Osteoblast (primary cell): ENCODE data around the gene PRR5L. TPM values are rescaled to one million over a fixed set of nuclear protein-coding genes. Genes with fewer than 3 reads are reported as not detected.

Experiments
- DNase-seq: peaks from one replicate; pipeline ENCODE4 v3.0.0; 2011; ENCODE audit warnings: low spot score, mixed read lengths; ENCODE audit not compliant: insufficient read length; ENCODE audit errors: missing footprints
- H2AFZ ChIP-seq: 2 replicates; pipeline ENCODE4 v1.6.0; 2011; ENCODE audit warnings: mild to moderate bottlenecking, low read length
- H3K27ac ChIP-seq: 2 replicates; pipeline ENCODE4 v1.5.1; 2011; ENCODE audit warnings: mild to moderate bottlenecking, low read depth, low read length, moderate library complexity
- H3K27me3 ChIP-seq: 2 replicates; pipeline ENCODE4 v1.6.0; 2012; ENCODE audit warnings: mild to moderate bottlenecking, control low read depth, inconsistent platforms, low read length, moderate library complexity; ENCODE audit not compliant: insufficient read depth
- H3K36me3 ChIP-seq: 2 replicates; pipeline ENCODE4 v1.5.1; 2011; ENCODE audit warnings: mild to moderate bottlenecking, low read length, control low read depth, moderate library complexity; ENCODE audit not compliant: insufficient read depth
- H3K4me1 ChIP-seq: 2 replicates; pipeline ENCODE4 v1.5.1; 2011; ENCODE audit warnings: mild to moderate bottlenecking, low read length, control low read depth, moderate library complexity; ENCODE audit not compliant: insufficient read depth
- H3K4me2 ChIP-seq: 2 replicates; pipeline ENCODE4 v1.6.0; 2011; ENCODE audit warnings: mild to moderate bottlenecking, low read length; ENCODE audit not compliant: insufficient read depth
- H3K4me3 ChIP-seq: fragments of 200-600 bp; sonication (generic); 3 replicates; pipeline ENCODE4 v1.5.1; 2012; ENCODE audit warnings: mild to moderate bottlenecking, low read length, inconsistent platforms; ENCODE audit not compliant: insufficient read depth
- H3K79me2 ChIP-seq: 2 replicates; pipeline ENCODE4 v1.6.0; 2012; ENCODE audit warnings: mild to moderate bottlenecking, low read length, control low read depth, inconsistent platforms; ENCODE audit not compliant: insufficient read depth
- H3K9me3 ChIP-seq: 2 replicates; pipeline ENCODE4 v1.5.1; 2011; ENCODE audit warnings: low read depth, low read length, control low read depth
- H4K20me1 ChIP-seq: 2 replicates; pipeline ENCODE4 v1.6.0; 2012; ENCODE audit warnings: mild to moderate bottlenecking, low read length, control low read depth; ENCODE audit not compliant: insufficient read depth
- total RNA-seq: library from RNA; depleted of rRNA; stranded (reverse); fragments of >200 nt; gene quantifications from 2 replicates; pipeline ENCODE4 v1.2.3, GENCODE V29; 2012
- TF ChIP-seq, protein P1 (sequence below): IDR thresholded peaks from 2 replicates; pipeline ENCODE4 v1.5.1; 2011; ENCODE audit warnings: mild to moderate bottlenecking, low read depth, low read length, moderate library complexity; ENCODE audit errors: extremely low read depth

PRR5L gene
- total RNA-seq, 1 donor, result 9.8 TPM

DNA sequence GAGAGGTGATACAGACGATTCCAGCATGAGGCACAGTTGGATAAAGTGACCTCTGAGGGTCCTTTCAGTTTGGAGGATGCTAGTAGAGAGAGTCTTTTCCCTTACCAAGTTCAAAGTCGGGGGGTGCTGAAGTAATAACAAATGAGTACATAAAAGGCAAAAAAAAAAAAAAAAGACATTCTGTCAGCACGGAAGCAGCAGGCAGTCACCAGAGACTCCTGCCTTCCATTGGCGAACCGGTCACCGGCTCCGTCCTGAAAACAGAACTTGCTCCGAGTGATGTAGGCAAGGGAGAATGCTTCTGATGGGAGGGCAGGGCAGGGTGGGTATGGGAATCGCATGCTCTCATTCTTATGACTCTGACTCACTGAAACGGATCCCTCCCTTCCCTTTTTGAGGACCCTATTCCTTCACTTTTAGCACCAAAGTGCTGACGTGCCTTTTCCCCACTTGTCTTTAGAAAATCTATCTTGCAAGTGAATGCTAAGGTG is 65.9 kb downstream of the PRR5L start:
- Histone ChIP-seq H4K20me1 (no peaks in the 10 kb centered on the region), H3K79me2 (no peaks in the 10 kb centered on the region), H3K4me1 (peaks cover 17% of the 10 kb centered on the region), H3K4me2 (peak overlapping the region; percentile 70), H3K4me3 (peak overlapping the region; percentile 8), H3K27ac (peak overlapping the region; percentile 62), H3K27me3 (no peaks in the 10 kb centered on the region), H3K36me3 (no peaks in the 10 kb centered on the region), H2AFZ (no peak overlapping the region), H3K9me3 (no peaks in the 10 kb centered on the region)
- TF ChIP-seq, protein P1, sequence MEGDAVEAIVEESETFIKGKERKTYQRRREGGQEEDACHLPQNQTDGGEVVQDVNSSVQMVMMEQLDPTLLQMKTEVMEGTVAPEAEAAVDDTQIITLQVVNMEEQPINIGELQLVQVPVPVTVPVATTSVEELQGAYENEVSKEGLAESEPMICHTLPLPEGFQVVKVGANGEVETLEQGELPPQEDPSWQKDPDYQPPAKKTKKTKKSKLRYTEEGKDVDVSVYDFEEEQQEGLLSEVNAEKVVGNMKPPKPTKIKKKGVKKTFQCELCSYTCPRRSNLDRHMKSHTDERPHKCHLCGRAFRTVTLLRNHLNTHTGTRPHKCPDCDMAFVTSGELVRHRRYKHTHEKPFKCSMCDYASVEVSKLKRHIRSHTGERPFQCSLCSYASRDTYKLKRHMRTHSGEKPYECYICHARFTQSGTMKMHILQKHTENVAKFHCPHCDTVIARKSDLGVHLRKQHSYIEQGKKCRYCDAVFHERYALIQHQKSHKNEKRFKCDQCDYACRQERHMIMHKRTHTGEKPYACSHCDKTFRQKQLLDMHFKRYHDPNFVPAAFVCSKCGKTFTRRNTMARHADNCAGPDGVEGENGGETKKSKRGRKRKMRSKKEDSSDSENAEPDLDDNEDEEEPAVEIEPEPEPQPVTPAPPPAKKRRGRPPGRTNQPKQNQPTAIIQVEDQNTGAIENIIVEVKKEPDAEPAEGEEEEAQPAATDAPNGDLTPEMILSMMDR, result no peak
- DNase-seq, result peak; percentile 88

DNA sequence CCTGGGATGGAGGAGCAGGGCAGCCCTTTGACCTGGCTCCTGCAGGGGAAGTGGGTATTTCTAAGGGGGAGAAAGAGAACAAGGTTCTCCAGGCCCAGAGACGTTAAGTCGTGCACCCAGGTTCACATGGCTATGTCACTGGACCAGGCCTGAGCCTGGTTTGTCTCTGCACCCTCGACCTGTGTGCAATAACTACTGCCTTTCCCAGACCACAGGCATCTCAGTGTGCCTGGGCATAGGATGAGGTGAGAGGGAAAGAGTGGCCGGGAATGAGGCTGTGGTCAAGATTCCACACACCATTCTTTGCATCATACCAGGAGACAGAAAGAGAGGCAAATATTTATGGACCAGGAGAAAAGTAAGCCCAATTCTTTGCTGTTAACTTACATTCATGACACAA is 66.8 kb downstream of the PRR5L start:
- H3K36me3 ChIP-seq, result no peaks in the 10 kb centered on the region
- no peak for DNase-seq
- H3K79me2 ChIP-seq, result no peaks in the 10 kb centered on the region
- no peaks in the 10 kb centered on the region for H4K20me1 ChIP-seq
- peak overlapping the region; percentile 69 for H3K27ac ChIP-seq
- no peak overlapping the region for H3K4me2 ChIP-seq
- TF ChIP-seq, protein P1, result no peak
- H3K4me3 ChIP-seq, result no peak overlapping the region
- peaks cover 17% of the 10 kb centered on the region for H3K4me1 ChIP-seq
- H3K27me3 ChIP-seq, result no peaks in the 10 kb centered on the region
- no peaks in the 10 kb centered on the region for H3K9me3 ChIP-seq
- H2AFZ ChIP-seq, result no peak overlapping the region

DNA sequence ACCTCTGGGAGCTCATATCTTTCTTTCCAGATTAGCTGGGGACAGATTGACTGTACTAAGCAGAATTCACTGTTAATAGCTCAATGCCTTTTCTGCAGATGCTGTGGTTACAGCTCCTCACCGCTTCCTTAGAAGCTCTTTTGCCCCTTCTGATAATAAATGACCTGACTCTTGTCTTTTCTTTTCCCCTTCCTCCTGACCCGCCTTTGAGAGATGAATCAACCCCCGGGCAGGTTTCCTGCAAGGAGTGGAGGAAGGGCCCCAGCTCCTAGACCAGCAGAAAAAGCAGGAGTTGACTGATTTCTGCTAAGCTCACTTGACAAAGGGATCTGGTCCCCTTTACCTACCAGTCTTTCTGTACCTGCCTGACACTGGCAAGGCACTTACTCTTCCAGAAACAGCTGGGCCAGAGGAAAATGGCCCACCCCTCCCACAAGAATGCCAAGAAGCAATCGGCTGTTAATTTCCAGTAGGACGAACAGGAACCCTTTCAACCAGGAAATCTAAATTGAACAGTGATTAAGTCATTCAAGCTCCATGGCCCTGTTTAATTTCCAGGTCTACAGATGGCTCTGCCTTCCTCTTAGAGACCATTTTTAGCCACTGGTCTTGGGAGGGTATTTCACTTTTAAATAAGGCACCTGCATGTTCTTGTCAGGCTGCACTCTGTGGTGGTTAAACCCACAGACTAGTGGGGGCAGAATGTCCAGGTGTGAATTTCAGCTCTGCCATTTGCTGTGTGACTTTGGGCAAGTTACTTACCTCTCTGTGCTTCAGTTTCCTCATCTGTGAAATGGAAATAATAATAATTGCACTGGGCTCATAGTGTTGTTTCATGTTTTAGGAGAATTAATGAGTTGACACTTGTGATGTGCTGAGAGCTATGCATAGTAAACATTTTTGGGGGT is 67.5 kb downstream of the PRR5L start:
- Histone ChIP-seq H3K27ac (peak overlapping the region; percentile 44), H3K4me2 (no peak overlapping the region)
- TF ChIP-seq, protein P1, result no peak

More for the DNA sequence above, 67.5 kb downstream of the PRR5L start:
- no peak overlapping the region for H3K4me3 ChIP-seq
- no peak overlapping the region for H2AFZ ChIP-seq
- no peak for DNase-seq
- no peaks in the 10 kb centered on the region for H3K27me3 ChIP-seq
- H3K79me2 ChIP-seq, result no peaks in the 10 kb centered on the region
- peaks cover 17% of the 10 kb centered on the region for H3K4me1 ChIP-seq
- no peaks in the 10 kb centered on the region for H4K20me1 ChIP-seq
- H3K36me3 ChIP-seq, result no peaks in the 10 kb centered on the region
- no peaks in the 10 kb centered on the region for H3K9me3 ChIP-seq
